Measurements from ENCODE around the gene PTPRO. TPM values are rescaled to one million over a fixed set of nuclear protein-coding genes. Genes with fewer than 3 reads are reported as not detected.

The PTPRO gene
- total and polyA plus RNA-seq, 4 experiments from 2014 or later, result 3.0 to 7.8 (median 5.0) TPM

GRCh38 chr12:15545334-15545733, 223.0 kb downstream of the PTPRO start:
- Histone ChIP-seq H3K4me1 (ENCODE audit: insufficient read depth, low read length) (peaks cover 50% of the 10 kb centered on the region), H3K4me3 (ENCODE audit: low read length in 2 of 2) (no peak overlapping the region), H3K27me3 (ENCODE audit: insufficient read depth, low read length) (no peaks in the 10 kb centered on the region), H3K9me3 (ENCODE audit: control insufficient read depth in 1 of 2, low read length in 2 of 2) (no peaks in the 10 kb centered on the region), H3K27ac (ENCODE audit: low read depth, low read length) (peak overlapping the region; percentile 30), H3K36me3 (ENCODE audit: insufficient read depth, low read length) (no peaks in the 10 kb centered on the region)
- no peaks in the 10 kb centered on the region for H3K27me3 Mint-ChIP-seq
- H3K27ac Mint-ChIP-seq, result peak overlapping the region; percentile 85 to 98 (median 94)
- no peak for DNase-seq
- H3K4me1 Mint-ChIP-seq, result peaks cover 38 to 64% (median 43%) of the 10 kb centered on the region in 4 donors
- CTCF ChIA-PET (ENCODE audit: partially characterized antibody), result interaction anchor here (0.6 to 9.0 kb wide), 6 partner anchors 12 to 593 kb away, joined by 3 to 104 read pairs (median 32); no protein-coding TSS in a partner anchor
- intact Hi-C loops (cut with micrococcal nuclease), result loop anchor here (5.0 to 10.0 kb wide), 2 partner anchors 773 to 1161 kb away; a partner anchor contains a TSS
- POLR2A ChIA-PET (ENCODE audit: partially characterized antibody), result interaction anchor here (1.6 to 6.7 kb wide), 9 partner anchors 10 to 770 kb away, joined by 4 to 85 read pairs (median 17); no protein-coding TSS in a partner anchor
- peak overlapping the region in 6 of 8 donors; percentile 0 to 69 (median 58) for H3K4me3 Mint-ChIP-seq
- H3K36me3 Mint-ChIP-seq, result peaks cover 2 to 5% of the 10 kb centered on the region in 2 donors
- H3K9me3 Mint-ChIP-seq, result no peaks in the 10 kb centered on the region

GRCh38 chr12:15546102-15546701, 223.9 kb downstream of the PTPRO start:
- Histone ChIP-seq H3K27ac (ENCODE audit: low read depth, low read length) (peak overlapping the region; percentile 30), H3K27me3 (ENCODE audit: insufficient read depth, low read length) (no peaks in the 10 kb centered on the region), H3K4me1 (ENCODE audit: insufficient read depth, low read length) (peaks cover 50% of the 10 kb centered on the region), H3K36me3 (ENCODE audit: insufficient read depth, low read length) (no peaks in the 10 kb centered on the region), H3K4me3 (ENCODE audit: low read length in 2 of 2) (no peak overlapping the region), H3K9me3 (ENCODE audit: control insufficient read depth in 1 of 2, low read length in 2 of 2) (no peaks in the 10 kb centered on the region)
- Mint-ChIP-seq H3K36me3 (peaks cover 2 to 8% of the 10 kb centered on the region in 2 donors), H3K27me3 (no peaks in the 10 kb centered on the region), H3K4me1 (peaks cover 35 to 62% (median 42%) of the 10 kb centered on the region in 4 donors), H3K4me3 (peak overlapping the region; percentile 22 to 80 (median 59)), H3K27ac (peak overlapping the region; percentile 85 to 98 (median 88)), H3K9me3 (peaks cover 0 to 2% (median 0%) of the 10 kb centered on the region in 8 donors)
- ChIA-PET CTCF (ENCODE audit: partially characterized antibody) (interaction anchor here (1.0 to 9.0 kb wide), 9 partner anchors 13 to 224 kb away, joined by 3 to 104 read pairs (median 6); no protein-coding TSS in a partner anchor), POLR2A (ENCODE audit: partially characterized antibody) (interaction anchor here (0.9 to 6.7 kb wide), 16 partner anchors 9 to 776 kb away, joined by 3 to 85 read pairs (median 6); partner anchors contain the start of genes C12orf60, DERA and WBP11)
- intact Hi-C loops (cut with micrococcal nuclease), result loop anchor here (1.0 to 10.0 kb wide), 5 partner anchors 14 to 1161 kb away; a partner anchor contains a TSS
- DNase-seq, result peak; percentile 65 to 74 (median 68)

GRCh38 chr12:15547063-15547462, 224.8 kb downstream of the PTPRO start:
- Mint-ChIP-seq H3K27ac (peak overlapping the region; percentile 85 to 98 (median 88)), H3K36me3 (peaks cover 2 to 9% of the 10 kb centered on the region in 2 donors), H3K27me3 (no peaks in the 10 kb centered on the region), H3K4me1 (peaks cover 35 to 57% (median 42%) of the 10 kb centered on the region in 4 donors), H3K9me3 (peaks cover 0 to 2% (median 0%) of the 10 kb centered on the region in 8 donors), H3K4me3 (peak overlapping the region in 6 of 8 donors; percentile 22 to 80 (median 57))
- no peak for DNase-seq
- H3K36me3 ChIP-seq (ENCODE audit: insufficient read depth, low read length), result no peaks in the 10 kb centered on the region
- CTCF ChIA-PET (ENCODE audit: partially characterized antibody), result interaction anchor here (1.2 to 9.0 kb wide), 8 partner anchors 13 to 43 kb away, joined by 4 to 104 read pairs (median 8); no protein-coding TSS in a partner anchor
- H3K27me3 ChIP-seq (ENCODE audit: insufficient read depth, low read length), result no peaks in the 10 kb centered on the region
- intact Hi-C loops (cut with micrococcal nuclease), result loop anchor here (5.0 to 10.0 kb wide), 2 partner anchors 775 to 1162 kb away; a partner anchor contains a TSS
- H3K27ac ChIP-seq (ENCODE audit: low read depth, low read length), result peak overlapping the region; percentile 24
- H3K9me3 ChIP-seq (ENCODE audit: control insufficient read depth in 1 of 2, low read length in 2 of 2), result no peaks in the 10 kb centered on the region
- H3K4me1 ChIP-seq (ENCODE audit: insufficient read depth, low read length), result peaks cover 50% of the 10 kb centered on the region
- POLR2A ChIA-PET (ENCODE audit: partially characterized antibody), result interaction anchor here (0.6 to 6.7 kb wide), 15 partner anchors 8 to 1181 kb away, joined by 3 to 85 read pairs (median 6); partner anchors contain the start of genes ATF7IP, C12orf60, DERA and WBP11
- no peak overlapping the region for H3K4me3 ChIP-seq (ENCODE audit: low read length in 2 of 2)

DNA sequence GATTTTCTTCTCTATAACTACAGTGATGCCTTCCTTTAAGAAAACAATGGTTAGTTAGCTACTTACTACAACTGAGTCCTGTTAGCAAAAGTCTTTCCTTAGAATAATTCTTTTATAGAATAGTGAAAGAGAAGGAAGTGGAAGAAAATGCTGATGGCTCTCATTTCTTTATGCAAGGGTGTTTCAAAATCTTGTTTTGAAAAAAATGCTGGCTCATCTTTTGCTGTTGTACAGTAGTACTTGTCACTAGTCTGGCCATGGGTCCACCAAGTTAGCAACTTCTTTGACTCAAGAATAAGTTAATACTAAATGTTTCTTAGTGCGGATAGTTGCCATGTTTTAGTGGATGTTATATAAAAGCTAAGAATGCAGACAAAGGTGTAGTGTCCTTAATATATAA, 225.4 kb downstream of the PTPRO start:
- intact Hi-C loops (cut with micrococcal nuclease), result loop anchor here (5.0 to 10.0 kb wide), 2 partner anchors 775 to 1163 kb away; a partner anchor contains a TSS
- Histone ChIP-seq H3K9me3 (ENCODE audit: control insufficient read depth in 1 of 2, low read length in 2 of 2) (no peaks in the 10 kb centered on the region), H3K4me3 (ENCODE audit: low read length in 2 of 2) (no peak overlapping the region), H3K36me3 (ENCODE audit: insufficient read depth, low read length) (no peaks in the 10 kb centered on the region), H3K27me3 (ENCODE audit: insufficient read depth, low read length) (no peaks in the 10 kb centered on the region), H3K27ac (ENCODE audit: low read depth, low read length) (no peak overlapping the region), H3K4me1 (ENCODE audit: insufficient read depth, low read length) (peaks cover 50% of the 10 kb centered on the region)
- H3K9me3 Mint-ChIP-seq, result peaks cover 0 to 2% (median 0%) of the 10 kb centered on the region in 8 donors
- DNase-seq, result no peak
- peaks cover 35 to 57% (median 43%) of the 10 kb centered on the region in 4 donors for H3K4me1 Mint-ChIP-seq
- no peaks in the 10 kb centered on the region for H3K27me3 Mint-ChIP-seq
- peaks cover 2 to 15% of the 10 kb centered on the region in 2 donors for H3K36me3 Mint-ChIP-seq
- H3K4me3 Mint-ChIP-seq, result peak overlapping the region in 6 of 8 donors; percentile 17 to 80 (median 57)
- H3K27ac Mint-ChIP-seq, result peak overlapping the region; percentile 85 to 98 (median 88)
- ChIA-PET POLR2A (ENCODE audit: partially characterized antibody) (interaction anchor here (0.6 to 6.7 kb wide), 10 partner anchors 12 to 777 kb away, joined by 3 to 85 read pairs (median 4); a partner anchor contains a TSS), CTCF (ENCODE audit: partially characterized antibody) (interaction anchor here (2.0 to 9.0 kb wide), 5 partner anchors 12 to 37 kb away, joined by 4 to 104 read pairs (median 59); no protein-coding TSS in a partner anchor)

- POLR2A ChIA-PET (ENCODE audit: partially characterized antibody), result interaction anchor here (1.4 to 6.7 kb wide), 3 partner anchors 9 to 17 kb away, joined by 3 to 85 read pairs (median 8); no protein-coding TSS in a partner anchor
- H3K27ac Mint-ChIP-seq, result no peak overlapping the region
- H3K27ac ChIP-seq (ENCODE audit: low read depth, low read length), result no peak overlapping the region
Measured at GRCh38 chr12:15550793-15551192, 228.5 kb downstream of the PTPRO start.

DNA sequence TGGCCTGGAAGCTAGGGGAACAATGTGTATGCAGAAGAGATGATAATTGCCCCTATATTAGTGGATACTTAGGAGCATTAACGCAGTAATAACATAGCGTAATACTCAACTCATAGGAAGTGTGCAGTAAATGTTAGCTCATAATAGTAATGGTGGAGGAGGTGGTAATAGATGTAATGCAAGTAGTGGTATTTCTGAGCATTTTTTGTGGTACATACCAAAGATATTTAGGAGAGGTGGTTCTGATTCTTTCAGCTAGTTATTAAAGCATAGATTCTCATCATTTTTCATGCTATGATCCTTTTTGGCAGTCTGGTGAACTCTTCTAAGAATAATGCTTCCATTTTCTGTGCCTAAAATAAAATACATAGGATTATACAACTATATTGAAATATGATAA, 233.1 kb downstream of the PTPRO start:
- Histone ChIP-seq H3K4me1 (ENCODE audit: insufficient read depth, low read length) (peaks cover 7% of the 10 kb centered on the region), H3K27me3 (ENCODE audit: insufficient read depth, low read length) (no peaks in the 10 kb centered on the region), H3K27ac (ENCODE audit: low read depth, low read length) (no peak overlapping the region), H3K9me3 (ENCODE audit: control insufficient read depth in 1 of 2, low read length in 2 of 2) (no peaks in the 10 kb centered on the region), H3K4me3 (ENCODE audit: low read length in 2 of 2) (no peak overlapping the region), H3K36me3 (ENCODE audit: insufficient read depth, low read length) (no peaks in the 10 kb centered on the region)
- Mint-ChIP-seq H3K36me3 (peaks cover 0 to 28% of the 10 kb centered on the region in 2 donors), H3K4me3 (no peak overlapping the region), H3K27ac (no peak overlapping the region), H3K9me3 (peaks cover 0 to 1% (median 0%) of the 10 kb centered on the region in 8 donors), H3K4me1 (peaks cover 0 to 13% (median 4%) of the 10 kb centered on the region in 4 donors), H3K27me3 (no peaks in the 10 kb centered on the region)
- CTCF ChIA-PET (ENCODE audit: partially characterized antibody), result interaction anchor here (1.0 to 9.2 kb wide), 3 partner anchors 8 to 29 kb away, joined by 3 to 71 read pairs (median 3); no protein-coding TSS in a partner anchor
- DNase-seq, result no peak
- POLR2A ChIA-PET (ENCODE audit: partially characterized antibody), result interaction anchor here (1.6 kb wide), 2 partner anchors 8 to 10 kb away, joined by 4 to 6 read pairs; no protein-coding TSS in a partner anchor
- intact Hi-C loops (cut with micrococcal nuclease), result no loop called here

More at GRCh38 chr12:15550793-15551192, 228.5 kb downstream of the PTPRO start:
- Histone ChIP-seq H3K27me3 (ENCODE audit: insufficient read depth, low read length) (no peaks in the 10 kb centered on the region), H3K4me3 (ENCODE audit: low read length in 2 of 2) (no peak overlapping the region), H3K36me3 (ENCODE audit: insufficient read depth, low read length) (no peaks in the 10 kb centered on the region), H3K4me1 (ENCODE audit: insufficient read depth, low read length) (peaks cover 28% of the 10 kb centered on the region), H3K9me3 (ENCODE audit: control insufficient read depth in 1 of 2, low read length in 2 of 2) (no peaks in the 10 kb centered on the region)
- CTCF ChIA-PET (ENCODE audit: partially characterized antibody), result interaction anchor here (1.4 to 9.0 kb wide), 5 partner anchors 9 to 28 kb away, joined by 4 to 104 read pairs (median 7); no protein-coding TSS in a partner anchor
- Mint-ChIP-seq H3K9me3 (peaks cover 0 to 2% (median 0%) of the 10 kb centered on the region in 8 donors), H3K36me3 (peaks cover 2 to 24% of the 10 kb centered on the region in 2 donors), H3K4me1 (peaks cover 26 to 30% (median 27%) of the 10 kb centered on the region in 4 donors), H3K27me3 (no peaks in the 10 kb centered on the region), H3K4me3 (no peak overlapping the region)
- DNase-seq, result no peak
- intact Hi-C loops (cut with micrococcal nuclease), result loop anchor here (1.0 kb wide), 1 partner anchor 12 kb away; no protein-coding TSS in a partner anchor

Data from CD4-positive, alpha-beta memory T cell (primary cell).